ENCODE data around the gene MYMK. TPM values are rescaled to one million over a fixed set of nuclear protein-coding genes. Genes with fewer than 3 reads are reported as not detected.

Gene MYMK
- total RNA-seq, 1 donor from 2014 or later = not detected

DNA sequence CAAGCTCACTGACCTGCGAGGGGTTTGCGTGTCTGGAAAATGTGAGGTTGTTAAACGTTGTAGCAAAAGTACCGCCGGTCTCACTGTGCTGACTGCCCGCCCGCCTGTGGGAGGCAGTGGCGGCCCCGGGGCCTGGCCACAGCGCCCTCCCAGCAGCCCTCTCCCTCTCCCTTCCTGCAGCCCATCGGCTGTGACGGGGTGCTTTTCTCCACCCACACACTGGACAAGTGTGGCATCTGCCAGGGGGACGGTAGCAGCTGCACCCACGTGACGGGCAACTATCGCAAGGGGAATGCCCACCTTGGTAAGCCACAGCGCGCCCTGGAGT lies 15.9 kb upstream of the MYMK start:
- TF ChIP-seq, protein P1, sequence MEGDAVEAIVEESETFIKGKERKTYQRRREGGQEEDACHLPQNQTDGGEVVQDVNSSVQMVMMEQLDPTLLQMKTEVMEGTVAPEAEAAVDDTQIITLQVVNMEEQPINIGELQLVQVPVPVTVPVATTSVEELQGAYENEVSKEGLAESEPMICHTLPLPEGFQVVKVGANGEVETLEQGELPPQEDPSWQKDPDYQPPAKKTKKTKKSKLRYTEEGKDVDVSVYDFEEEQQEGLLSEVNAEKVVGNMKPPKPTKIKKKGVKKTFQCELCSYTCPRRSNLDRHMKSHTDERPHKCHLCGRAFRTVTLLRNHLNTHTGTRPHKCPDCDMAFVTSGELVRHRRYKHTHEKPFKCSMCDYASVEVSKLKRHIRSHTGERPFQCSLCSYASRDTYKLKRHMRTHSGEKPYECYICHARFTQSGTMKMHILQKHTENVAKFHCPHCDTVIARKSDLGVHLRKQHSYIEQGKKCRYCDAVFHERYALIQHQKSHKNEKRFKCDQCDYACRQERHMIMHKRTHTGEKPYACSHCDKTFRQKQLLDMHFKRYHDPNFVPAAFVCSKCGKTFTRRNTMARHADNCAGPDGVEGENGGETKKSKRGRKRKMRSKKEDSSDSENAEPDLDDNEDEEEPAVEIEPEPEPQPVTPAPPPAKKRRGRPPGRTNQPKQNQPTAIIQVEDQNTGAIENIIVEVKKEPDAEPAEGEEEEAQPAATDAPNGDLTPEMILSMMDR (IDR thresholded peaks at IDR 0.05) = peak; percentile 7
- peak; percentile 1 for ATAC-seq
- no peak for DNase-seq
- no peak overlapping the region for H3K4me3 ChIP-seq
- H3K27me3 ChIP-seq = no peaks in the 10 kb centered on the region
- no peaks in the 10 kb centered on the region for H3K36me3 ChIP-seq
- H3K9me3 ChIP-seq = no peaks in the 10 kb centered on the region
- intact Hi-C loops (cut with DNase I) = no loop called here
- peaks cover 23% of the 10 kb centered on the region for H3K4me1 ChIP-seq
- H3K27ac ChIP-seq = no peak overlapping the region

DNA sequence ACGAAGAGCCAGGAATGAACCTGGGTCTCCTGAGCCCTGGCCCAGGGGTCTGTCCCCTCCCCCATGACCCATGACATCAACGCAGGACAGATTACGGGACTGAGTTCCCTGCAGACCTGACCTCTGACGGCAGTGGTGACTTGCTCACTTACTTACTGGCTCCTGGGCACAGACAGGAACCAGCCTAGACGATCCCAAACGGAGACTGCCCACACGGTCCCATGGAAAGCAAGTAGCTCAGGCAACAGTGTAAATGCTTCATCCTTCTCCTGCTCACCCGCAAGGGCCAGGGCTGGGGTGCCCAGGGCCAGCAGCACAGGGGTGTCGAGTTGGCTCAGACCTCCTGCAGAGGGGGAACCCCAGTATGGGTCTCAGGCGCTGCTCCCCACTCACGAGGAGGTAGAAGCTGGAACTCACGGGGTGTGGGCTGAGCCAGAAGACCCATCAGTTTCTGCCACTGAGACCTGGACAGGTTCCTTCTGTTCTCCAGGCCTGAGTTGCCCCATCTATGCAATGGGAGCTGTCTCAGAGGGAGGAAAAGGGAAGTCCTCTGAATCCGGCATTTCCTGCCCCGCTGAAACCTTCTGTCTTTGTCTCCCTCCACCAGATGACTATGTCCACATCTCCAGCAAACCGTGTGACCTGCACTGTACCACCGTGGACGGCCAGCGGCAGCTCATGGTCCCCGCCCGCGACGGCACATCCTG lies 15.4 kb upstream of the MYMK start:
- peaks cover 18% of the 10 kb centered on the region for H3K4me1 ChIP-seq
- TF ChIP-seq, protein P1 (IDR thresholded peaks at IDR 0.05) = no peak
- peak overlapping the region; percentile 60 for H3K27ac ChIP-seq
- H3K4me3 ChIP-seq = no peak overlapping the region
- intact Hi-C loops (cut with DNase I) = no loop called here
- no peaks in the 10 kb centered on the region for H3K27me3 ChIP-seq
- no peaks in the 10 kb centered on the region for H3K36me3 ChIP-seq
- H3K9me3 ChIP-seq = no peaks in the 10 kb centered on the region
- ATAC-seq = peak; percentile 29
- no peak for DNase-seq

DNA sequence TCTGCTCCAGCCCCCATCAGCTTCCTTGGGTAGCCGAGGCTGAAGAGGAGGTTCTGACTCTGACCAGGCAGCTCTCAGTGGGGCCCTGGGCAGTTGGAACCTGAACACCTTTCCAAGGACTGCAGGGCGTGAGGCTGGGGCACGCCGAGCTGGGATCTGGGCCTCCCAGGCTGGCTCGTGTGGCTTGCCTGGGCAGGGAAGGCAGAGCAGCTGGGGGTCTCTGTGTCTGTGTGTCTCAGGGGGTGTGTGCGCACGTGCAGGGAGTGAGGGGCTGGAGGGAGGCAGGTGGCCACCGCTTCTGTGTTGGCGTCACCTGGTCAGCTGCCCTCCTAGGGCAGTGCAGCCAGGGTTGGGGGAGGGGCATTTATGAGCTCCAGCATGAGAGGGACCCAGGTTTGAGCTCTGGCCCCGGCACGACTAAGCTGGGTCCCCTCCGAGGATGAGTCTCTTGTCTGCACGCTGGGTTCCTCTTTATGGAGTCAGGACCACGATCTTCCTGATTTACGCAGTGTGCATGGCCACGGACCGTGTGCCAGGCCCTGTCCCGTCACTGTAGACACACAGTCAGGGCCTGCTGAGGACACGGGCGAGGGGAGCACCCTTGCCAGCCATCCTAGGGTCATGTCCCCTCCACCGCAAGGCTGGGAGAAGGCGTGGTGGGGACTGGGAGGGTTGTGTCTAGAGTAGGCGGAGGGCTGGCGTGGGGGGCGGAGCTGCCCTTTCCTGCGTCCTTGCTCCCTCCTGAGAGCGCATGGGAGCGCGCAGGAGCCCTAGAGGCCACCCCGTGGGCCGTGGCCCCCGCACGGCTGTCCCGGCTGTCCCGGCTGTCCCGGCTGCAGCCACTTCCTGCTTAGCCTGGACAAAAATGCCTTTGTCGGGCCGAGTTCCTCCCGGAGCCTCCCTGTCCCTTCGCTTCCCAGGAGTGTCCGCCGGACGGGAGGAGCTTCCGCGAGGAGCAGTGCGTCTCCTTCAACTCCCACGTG lies 14.4 kb upstream of the MYMK start:
- Histone ChIP-seq H3K4me3 (peak overlapping the region; percentile 23), H3K9me3 (no peaks in the 10 kb centered on the region), H3K36me3 (no peaks in the 10 kb centered on the region), H3K27me3 (peaks cover 10% of the 10 kb centered on the region), H3K27ac (peak overlapping the region; percentile 60), H3K4me1 (peaks cover 18% of the 10 kb centered on the region)
- TF ChIP-seq, protein P1 (IDR thresholded peaks at IDR 0.05) = no peak
- DNase-seq (peak; percentile 72), ATAC-seq (peak; percentile 58)
- intact Hi-C loops (cut with DNase I) = no loop called here

DNA sequence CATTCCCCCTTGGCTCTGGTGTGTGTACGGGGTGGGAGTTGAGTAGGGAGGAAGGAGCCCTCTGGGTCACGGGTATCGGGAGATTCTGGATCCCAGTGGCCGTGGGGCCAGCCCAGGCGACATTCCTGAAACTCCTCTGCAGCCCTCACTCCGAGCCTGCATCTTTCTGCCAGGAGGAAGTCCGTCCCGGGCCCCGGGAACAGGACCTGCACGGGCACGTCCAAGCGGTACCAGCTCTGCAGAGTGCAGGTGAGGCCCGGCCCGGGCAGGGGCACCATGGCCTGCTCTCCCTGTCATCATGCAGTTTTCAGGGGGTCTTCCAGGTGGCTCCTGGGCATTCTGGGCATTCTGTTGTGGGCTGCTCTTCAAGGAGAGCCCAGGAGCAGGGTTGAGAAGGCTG lies 13.4 kb upstream of the MYMK start:
- H3K4me3 ChIP-seq = no peak overlapping the region
- H3K36me3 ChIP-seq = no peaks in the 10 kb centered on the region
- no peaks in the 10 kb centered on the region for H3K9me3 ChIP-seq
- H3K27ac ChIP-seq = no peak overlapping the region
- ATAC-seq = no peak
- TF ChIP-seq, protein P1 (IDR thresholded peaks at IDR 0.05) = no peak
- intact Hi-C loops (cut with DNase I) = no loop called here
- no peak for DNase-seq
- peaks cover 12% of the 10 kb centered on the region for H3K27me3 ChIP-seq
- peaks cover 28% of the 10 kb centered on the region for H3K4me1 ChIP-seq

DNA sequence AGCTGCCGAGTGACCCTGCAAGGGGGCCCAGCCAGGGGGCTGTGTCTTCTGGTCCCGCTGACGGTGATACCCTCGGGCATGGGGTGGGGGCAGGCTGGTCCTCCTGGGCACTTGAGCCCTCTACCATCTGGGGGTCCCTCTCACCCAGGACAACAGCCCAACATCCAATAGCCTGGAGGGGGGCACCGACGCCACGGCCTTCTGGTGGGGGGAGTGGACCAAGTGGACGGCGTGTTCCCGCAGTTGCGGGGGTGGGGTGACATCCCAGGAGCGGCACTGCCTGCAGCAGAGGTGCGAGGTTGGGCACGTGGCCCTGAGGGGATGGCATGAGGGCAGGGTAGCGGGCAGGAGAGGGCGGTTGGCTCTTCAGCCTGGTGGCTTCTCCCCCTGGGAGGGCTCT lies 12.5 kb upstream of the MYMK start:
- H3K36me3 ChIP-seq = no peaks in the 10 kb centered on the region
- H3K4me1 ChIP-seq = peaks cover 28% of the 10 kb centered on the region
- no peak for DNase-seq
- no peaks in the 10 kb centered on the region for H3K9me3 ChIP-seq
- TF ChIP-seq, protein P1 (IDR thresholded peaks at IDR 0.05) = no peak
- no peak for ATAC-seq
- intact Hi-C loops (cut with DNase I) = no loop called here
- H3K27me3 ChIP-seq = peaks cover 12% of the 10 kb centered on the region
- H3K27ac ChIP-seq = no peak overlapping the region
- no peak overlapping the region for H3K4me3 ChIP-seq
